ENCODE measurements around the gene NUDT16.

The NUDT16 gene

GRCh38 chr3:131390331-131390730 is 8.8 kb downstream of the NUDT16 start:
- TF ChIP-seq, protein P1, sequence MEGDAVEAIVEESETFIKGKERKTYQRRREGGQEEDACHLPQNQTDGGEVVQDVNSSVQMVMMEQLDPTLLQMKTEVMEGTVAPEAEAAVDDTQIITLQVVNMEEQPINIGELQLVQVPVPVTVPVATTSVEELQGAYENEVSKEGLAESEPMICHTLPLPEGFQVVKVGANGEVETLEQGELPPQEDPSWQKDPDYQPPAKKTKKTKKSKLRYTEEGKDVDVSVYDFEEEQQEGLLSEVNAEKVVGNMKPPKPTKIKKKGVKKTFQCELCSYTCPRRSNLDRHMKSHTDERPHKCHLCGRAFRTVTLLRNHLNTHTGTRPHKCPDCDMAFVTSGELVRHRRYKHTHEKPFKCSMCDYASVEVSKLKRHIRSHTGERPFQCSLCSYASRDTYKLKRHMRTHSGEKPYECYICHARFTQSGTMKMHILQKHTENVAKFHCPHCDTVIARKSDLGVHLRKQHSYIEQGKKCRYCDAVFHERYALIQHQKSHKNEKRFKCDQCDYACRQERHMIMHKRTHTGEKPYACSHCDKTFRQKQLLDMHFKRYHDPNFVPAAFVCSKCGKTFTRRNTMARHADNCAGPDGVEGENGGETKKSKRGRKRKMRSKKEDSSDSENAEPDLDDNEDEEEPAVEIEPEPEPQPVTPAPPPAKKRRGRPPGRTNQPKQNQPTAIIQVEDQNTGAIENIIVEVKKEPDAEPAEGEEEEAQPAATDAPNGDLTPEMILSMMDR (IDR thresholded peaks at IDR 0.05; ENCODE audit: insufficient read depth, low read length, poor library complexity, severe bottlenecking), result no peak
- Histone ChIP-seq H3K27me3 (replicated peaks; ENCODE audit: control insufficient read depth, insufficient read depth, low read length) (no peaks in the 10 kb centered on the region), H3K36me3 (ENCODE audit: control insufficient read depth, insufficient read depth, low read length) (no peaks in the 10 kb centered on the region; the same call in 1 of the 2 replicates), H3K4me3 (replicated peaks; ENCODE audit: low read depth, low read length) (no peak overlapping the region)
- no peak for DNase-seq (ENCODE audit: extremely low read depth, insufficient read length)

DNA sequence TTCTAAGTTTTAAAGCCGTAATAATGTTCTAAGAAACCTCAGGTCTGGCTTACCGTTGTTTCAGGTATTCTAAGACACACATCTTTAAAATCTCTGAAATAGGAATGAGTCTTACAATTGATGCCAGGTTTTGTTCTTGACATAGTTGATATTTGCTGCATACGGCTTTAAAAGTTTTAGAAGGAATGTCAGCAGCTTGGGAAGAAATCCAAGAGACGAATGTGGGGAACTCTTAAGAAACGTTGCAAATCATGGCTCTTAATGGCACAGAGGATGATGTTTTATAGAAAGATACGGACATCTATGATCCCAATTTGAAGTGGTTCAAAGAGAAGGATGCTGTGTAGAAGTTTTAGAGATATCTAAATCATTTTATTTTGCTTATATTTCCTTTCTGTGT is 11.5 kb downstream of the NUDT16 start:
- no peaks in the 10 kb centered on the region for H3K27me3 ChIP-seq (replicated peaks; ENCODE audit: control insufficient read depth, insufficient read depth, low read length)
- H3K4me3 ChIP-seq (replicated peaks; ENCODE audit: low read depth, low read length), result no peak overlapping the region
- TF ChIP-seq, protein P1 (IDR thresholded peaks at IDR 0.05; ENCODE audit: insufficient read depth, low read length, poor library complexity, severe bottlenecking), result no peak
- DNase-seq (ENCODE audit: extremely low read depth, insufficient read length), result no peak
- no peaks in the 10 kb centered on the region for H3K36me3 ChIP-seq (ENCODE audit: control insufficient read depth, insufficient read depth, low read length)

GRCh38 chr3:131393868-131394267 is 12.3 kb downstream of the NUDT16 start:
- H3K27me3 ChIP-seq (replicated peaks; ENCODE audit: control insufficient read depth, insufficient read depth, low read length), result no peaks in the 10 kb centered on the region
- TF ChIP-seq, protein P1 (IDR thresholded peaks at IDR 0.05; ENCODE audit: insufficient read depth, low read length, poor library complexity, severe bottlenecking), result no peak
- no peak for DNase-seq (ENCODE audit: extremely low read depth, insufficient read length)
- H3K4me3 ChIP-seq (replicated peaks; ENCODE audit: low read depth, low read length), result no peak overlapping the region
- no peaks in the 10 kb centered on the region for H3K36me3 ChIP-seq (ENCODE audit: control insufficient read depth, insufficient read depth, low read length)

- no peaks in the 10 kb centered on the region for H3K36me3 ChIP-seq (ENCODE audit: control insufficient read depth, insufficient read depth, low read length)
- TF ChIP-seq, protein P1 (IDR thresholded peaks at IDR 0.05; ENCODE audit: insufficient read depth, low read length, poor library complexity, severe bottlenecking), result no peak
- no peak overlapping the region for H3K4me3 ChIP-seq (replicated peaks; ENCODE audit: low read depth, low read length)
- no peak for DNase-seq (ENCODE audit: extremely low read depth, insufficient read length)
- H3K27me3 ChIP-seq (replicated peaks; ENCODE audit: control insufficient read depth, insufficient read depth, low read length), result no peaks in the 10 kb centered on the region
Measured at GRCh38 chr3:131394400-131394799, 12.8 kb downstream of the NUDT16 start.

- H3K27me3 ChIP-seq (replicated peaks; ENCODE audit: control insufficient read depth, insufficient read depth, low read length), result no peaks in the 10 kb centered on the region
- TF ChIP-seq, protein P1 (IDR thresholded peaks at IDR 0.05; ENCODE audit: insufficient read depth, low read length, poor library complexity, severe bottlenecking), result no peak
- no peak for DNase-seq (ENCODE audit: extremely low read depth, insufficient read length)
- H3K36me3 ChIP-seq (ENCODE audit: control insufficient read depth, insufficient read depth, low read length), result no peaks in the 10 kb centered on the region
- no peak overlapping the region for H3K4me3 ChIP-seq (replicated peaks; ENCODE audit: low read depth, low read length)
Measured at GRCh38 chr3:131396170-131396569, 14.6 kb downstream of the NUDT16 start.

- Histone ChIP-seq H3K4me3 (replicated peaks; ENCODE audit: low read depth, low read length) (no peak overlapping the region), H3K27me3 (replicated peaks; ENCODE audit: control insufficient read depth, insufficient read depth, low read length) (no peaks in the 10 kb centered on the region), H3K36me3 (ENCODE audit: control insufficient read depth, insufficient read depth, low read length) (no peaks in the 10 kb centered on the region)
- no peak for DNase-seq (ENCODE audit: extremely low read depth, insufficient read length)
- TF ChIP-seq, protein P1 (IDR thresholded peaks at IDR 0.05; ENCODE audit: insufficient read depth, low read length, poor library complexity, severe bottlenecking), result no peak
Measured at GRCh38 chr3:131397889-131398288, 16.3 kb downstream of the NUDT16 start.
